OCI-LY7 (cell line): ENCODE measurements around the gene CCNI.

Experiments
- CTCF ChIP-seq: fragments of 200-600 bp; sonication (generic); conservative IDR thresholded peaks from 2 replicates; pipeline ENCODE4 v1.5.1; 2014; ENCODE audit warnings: mild to moderate bottlenecking, antibody characterized with exemption, low read length, moderate library complexity, mixed read lengths
- EZH2phosphoT487 ChIP-seq: fragments of 200-600 bp; sonication (generic); IDR thresholded peaks from 2 replicates; pipeline ENCODE4 v1.6.1; 2018; ENCODE audit warnings: low read depth, borderline replicate concordance, mild to moderate bottlenecking, mixed run types, antibody characterized with exemption, low read length, moderate library complexity, mixed read lengths

DNA sequence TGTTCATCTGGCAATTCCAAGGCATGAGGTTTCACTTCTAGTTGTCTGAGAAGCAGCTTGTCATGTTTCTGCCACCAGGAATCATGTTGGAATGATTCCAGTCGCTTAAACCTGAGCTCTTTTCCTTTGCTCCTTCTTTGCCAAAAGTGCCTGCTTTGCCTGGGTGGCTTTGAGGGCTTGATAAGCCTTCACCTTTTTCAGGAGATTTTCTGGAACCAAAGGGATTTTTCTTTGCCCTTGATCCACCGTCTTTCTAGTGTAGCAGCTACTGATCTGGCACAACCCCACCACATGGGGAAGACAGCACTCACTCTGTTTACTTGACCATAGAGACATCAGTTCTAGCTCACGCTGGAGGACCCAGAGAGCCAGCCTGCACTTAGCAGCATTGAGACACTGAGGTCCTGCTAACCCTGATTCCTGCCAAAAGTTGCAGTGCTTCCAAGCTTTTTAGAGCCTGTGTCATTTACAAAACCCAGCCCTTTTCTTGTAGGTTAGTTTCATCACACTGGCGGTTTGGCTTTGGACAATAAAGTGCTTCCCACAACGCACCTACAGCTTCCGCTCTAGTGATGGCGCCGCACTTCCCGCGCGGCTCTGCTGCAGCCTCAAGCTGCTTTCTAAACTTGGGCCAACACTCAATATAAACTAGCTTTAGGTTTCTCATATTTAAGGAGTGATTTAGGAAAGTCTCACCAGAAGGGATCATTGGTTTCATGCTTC is 7.3 kb upstream of the CCNI start:
- TF ChIP-seq CTCF = no peak
- no peak for TF ChIP-seq EZH2phosphoT487
